GM18499 (cell line): ENCODE results near the gene SLC44A1.

Experiments used
- ATAC-seq: cut with Tn5 transposase; IDR thresholded peaks from one replicate; pipeline ENCODE4 v1.9.1; 2021; ENCODE audit warnings: moderate number of reproducible peaks; ENCODE audit not compliant: insufficient read depth, unreplicated experiment

SLC44A1 gene

GRCh38 chr9:105369911-105370310 lies 125.5 kb downstream of the SLC44A1 start:
- ATAC-seq: no peak

GRCh38 chr9:105373723-105374122 lies 129.3 kb downstream of the SLC44A1 start:
- no peak for ATAC-seq

GRCh38 chr9:105375323-105375722 lies 130.9 kb downstream of the SLC44A1 start:
- no peak for ATAC-seq

- no peak for ATAC-seq
Measured at GRCh38 chr9:105376893-105377292, 132.4 kb downstream of the SLC44A1 start.

- peak; percentile 96 for ATAC-seq
Measured at GRCh38 chr9:105385381-105385985, 141.0 kb downstream of the SLC44A1 start.

- ATAC-seq: no peak
Measured at GRCh38 chr9:105389796-105390195, 145.3 kb downstream of the SLC44A1 start.

GRCh38 chr9:105390871-105391270 lies 146.4 kb downstream of the SLC44A1 start:
- no peak for ATAC-seq

- ATAC-seq: no peak
Measured at GRCh38 chr9:105391288-105391687, 146.8 kb downstream of the SLC44A1 start.

- no peak for ATAC-seq
Measured at GRCh38 chr9:105392531-105392930, 148.1 kb downstream of the SLC44A1 start.

- ATAC-seq: no peak
Measured at GRCh38 chr9:105393576-105394344, 149.3 kb downstream of the SLC44A1 start.

- no peak for ATAC-seq
Measured at GRCh38 chr9:105396441-105396840, 152.0 kb downstream of the SLC44A1 start.

- ATAC-seq: no peak
Measured at GRCh38 chr9:105396901-105397300, 152.4 kb downstream of the SLC44A1 start.

GRCh38 chr9:105399117-105399516 lies 154.7 kb downstream of the SLC44A1 start:
- ATAC-seq: no peak

- no peak for ATAC-seq
Measured at GRCh38 chr9:105401651-105402050, 157.2 kb downstream of the SLC44A1 start.

- no peak for ATAC-seq
Measured at GRCh38 chr9:105403552-105404248, 159.2 kb downstream of the SLC44A1 start.

- peak; percentile 91 for ATAC-seq
Measured at GRCh38 chr9:105405514-105406131, 161.2 kb downstream of the SLC44A1 start.

GRCh38 chr9:105406369-105406768 lies 161.9 kb downstream of the SLC44A1 start:
- ATAC-seq: no peak

GRCh38 chr9:105413525-105413924 lies 169.1 kb downstream of the SLC44A1 start:
- no peak for ATAC-seq

GRCh38 chr9:105414947-105415661 lies 170.7 kb downstream of the SLC44A1 start:
- peak; percentile 59 for ATAC-seq

- no peak for ATAC-seq
Measured at GRCh38 chr9:105415662-105415980, 171.2 kb downstream of the SLC44A1 start.
